ENCODE measurements around the gene MYO1D. TPM values are rescaled to one million over a fixed set of nuclear protein-coding genes. Genes with fewer than 3 reads are reported as not detected.

The MYO1D gene
- total RNA-seq, 4 donors from 2014 or later = 46.3 to 139 (median 80.0) TPM

DNA sequence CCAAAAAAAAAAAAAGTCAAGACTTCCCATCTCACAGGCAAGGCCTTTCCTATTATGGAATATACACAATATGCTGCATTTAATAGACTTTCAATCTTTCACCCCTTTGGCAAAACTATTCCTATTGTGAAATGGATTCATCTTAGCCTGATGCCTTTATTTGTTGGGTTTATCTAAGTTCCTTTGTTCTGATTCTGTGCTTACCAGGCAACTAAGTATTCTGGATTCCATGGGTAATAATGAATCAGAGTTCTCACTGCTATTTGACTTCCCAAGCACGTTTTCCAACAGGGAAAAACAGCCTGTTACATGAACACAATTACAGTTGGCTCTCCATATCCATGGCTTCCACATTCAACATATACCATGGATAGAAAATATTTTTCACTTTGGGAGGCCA is 135.5 kb downstream of the MYO1D start:
- TF ChIP-seq, protein P1, sequence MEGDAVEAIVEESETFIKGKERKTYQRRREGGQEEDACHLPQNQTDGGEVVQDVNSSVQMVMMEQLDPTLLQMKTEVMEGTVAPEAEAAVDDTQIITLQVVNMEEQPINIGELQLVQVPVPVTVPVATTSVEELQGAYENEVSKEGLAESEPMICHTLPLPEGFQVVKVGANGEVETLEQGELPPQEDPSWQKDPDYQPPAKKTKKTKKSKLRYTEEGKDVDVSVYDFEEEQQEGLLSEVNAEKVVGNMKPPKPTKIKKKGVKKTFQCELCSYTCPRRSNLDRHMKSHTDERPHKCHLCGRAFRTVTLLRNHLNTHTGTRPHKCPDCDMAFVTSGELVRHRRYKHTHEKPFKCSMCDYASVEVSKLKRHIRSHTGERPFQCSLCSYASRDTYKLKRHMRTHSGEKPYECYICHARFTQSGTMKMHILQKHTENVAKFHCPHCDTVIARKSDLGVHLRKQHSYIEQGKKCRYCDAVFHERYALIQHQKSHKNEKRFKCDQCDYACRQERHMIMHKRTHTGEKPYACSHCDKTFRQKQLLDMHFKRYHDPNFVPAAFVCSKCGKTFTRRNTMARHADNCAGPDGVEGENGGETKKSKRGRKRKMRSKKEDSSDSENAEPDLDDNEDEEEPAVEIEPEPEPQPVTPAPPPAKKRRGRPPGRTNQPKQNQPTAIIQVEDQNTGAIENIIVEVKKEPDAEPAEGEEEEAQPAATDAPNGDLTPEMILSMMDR (IDR thresholded peaks at IDR 0.05; ENCODE audit: low read depth) = no peak

DNA sequence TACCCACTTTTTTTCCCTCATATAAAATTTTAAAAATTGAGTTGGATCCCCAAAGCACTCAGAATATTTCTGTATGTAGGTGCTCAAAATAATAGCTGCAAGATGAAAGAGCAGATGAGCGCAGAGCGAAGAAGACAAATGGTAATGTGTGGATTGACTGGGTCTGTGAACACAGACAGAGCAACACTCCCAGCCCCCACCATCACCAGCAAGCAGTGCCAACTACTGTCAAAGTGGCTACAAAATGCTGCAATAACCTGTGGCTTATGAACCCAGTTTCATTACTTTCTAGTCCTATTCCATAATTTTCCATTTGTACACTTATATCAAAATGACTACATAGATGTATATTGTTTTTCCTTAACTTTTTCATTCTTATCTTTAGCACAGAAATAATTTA is 137.2 kb downstream of the MYO1D start:
- TF ChIP-seq, protein P1 (IDR thresholded peaks at IDR 0.05; ENCODE audit: low read depth) = no peak

DNA sequence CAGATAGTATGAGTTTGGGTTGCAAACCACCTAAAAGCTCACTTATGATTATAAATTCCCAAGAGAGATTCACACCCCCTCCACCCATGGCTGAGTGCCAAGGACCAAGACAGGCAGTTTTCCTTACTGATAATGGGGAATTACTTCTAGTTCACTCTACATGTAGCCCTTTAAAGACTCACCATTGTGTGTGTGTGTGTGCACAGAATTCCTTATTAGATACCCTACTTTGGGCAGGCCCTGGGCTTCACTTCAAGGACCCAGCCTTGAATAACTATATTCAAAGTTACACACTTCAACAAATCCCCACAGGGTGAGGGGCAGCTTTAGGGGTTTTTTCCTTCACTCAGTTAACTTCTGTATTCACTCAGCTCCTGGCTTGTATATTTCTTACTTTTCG is 143.5 kb downstream of the MYO1D start:
- TF ChIP-seq, protein P1 (IDR thresholded peaks at IDR 0.05; ENCODE audit: low read depth) = no peak

DNA sequence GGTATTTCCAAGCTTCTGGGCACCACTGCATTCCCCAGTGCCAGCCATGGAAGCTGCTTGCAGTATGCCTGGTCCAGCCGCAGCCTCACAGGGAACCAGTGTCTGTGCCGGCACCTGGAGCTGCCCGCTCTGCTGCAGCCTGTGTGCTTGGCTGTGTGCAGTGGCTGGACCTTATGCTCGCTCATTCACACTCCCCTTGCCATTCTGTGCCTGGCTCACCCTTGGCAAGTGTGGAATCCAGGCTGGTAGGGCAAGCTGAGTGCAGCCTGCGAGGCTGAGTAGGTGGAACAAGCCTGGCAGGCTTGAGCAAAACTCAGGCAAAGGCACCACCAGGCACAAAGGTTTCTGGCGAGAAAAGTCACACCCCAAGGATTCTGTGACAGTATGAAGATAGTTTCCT is 144.0 kb downstream of the MYO1D start:
- TF ChIP-seq, protein P1 (IDR thresholded peaks at IDR 0.05; ENCODE audit: low read depth) = no peak

DNA sequence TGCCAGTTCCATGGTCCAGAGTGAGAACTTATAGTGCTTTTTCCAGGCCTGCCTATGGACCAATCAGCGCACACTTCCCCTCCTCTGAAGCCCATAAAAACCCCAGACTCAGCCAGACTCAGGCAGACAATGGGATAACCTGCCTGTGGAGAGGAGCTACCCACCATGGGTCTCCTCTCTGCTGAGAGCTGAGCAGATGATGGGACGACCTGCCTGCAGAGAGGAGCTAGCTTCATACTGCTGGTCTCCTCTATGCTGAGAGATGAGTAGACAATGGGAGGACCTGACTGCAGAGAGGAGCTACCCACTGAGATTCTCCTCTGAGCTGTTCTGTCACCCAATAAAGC is 144.7 kb downstream of the MYO1D start:
- TF ChIP-seq, protein P1 (IDR thresholded peaks at IDR 0.05; ENCODE audit: low read depth) = no peak

DNA sequence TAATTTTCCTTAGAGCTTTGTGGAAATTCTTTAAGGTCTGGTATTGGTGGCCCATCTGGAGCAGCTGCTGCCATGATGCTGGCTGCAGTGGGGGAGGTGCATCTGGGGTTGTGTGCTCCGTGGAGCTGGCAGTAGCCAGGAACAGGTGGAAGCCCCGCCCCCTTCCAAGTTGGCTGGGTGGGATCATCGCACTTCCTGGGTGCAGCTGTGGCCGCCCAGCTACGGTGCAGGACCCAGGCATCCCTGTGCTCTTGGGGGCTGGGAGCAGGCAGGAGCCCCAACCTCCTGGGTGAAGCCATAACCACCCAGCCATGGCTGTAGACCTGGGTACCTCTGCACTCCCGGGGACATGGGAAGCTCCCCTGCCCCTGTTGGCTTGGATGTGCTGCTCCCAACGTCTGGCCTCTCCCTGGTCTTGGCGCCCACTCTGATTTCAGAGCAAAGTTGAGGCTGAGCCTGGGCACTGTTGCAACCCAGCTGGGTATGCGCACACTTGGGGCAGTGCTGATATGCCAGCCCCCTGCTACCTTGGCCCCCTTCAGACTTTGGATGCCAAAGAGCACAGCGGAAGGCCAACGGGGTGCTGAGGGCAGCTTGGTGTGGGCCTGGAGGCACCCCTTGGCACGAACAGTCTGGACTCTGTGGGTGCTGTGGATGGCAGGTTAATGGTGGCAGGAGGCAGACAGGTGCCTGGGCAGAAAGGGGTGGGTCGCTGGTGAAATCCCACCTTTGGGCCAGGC is 145.2 kb downstream of the MYO1D start:
- TF ChIP-seq, protein P1 (IDR thresholded peaks at IDR 0.05; ENCODE audit: low read depth) = no peak

DNA sequence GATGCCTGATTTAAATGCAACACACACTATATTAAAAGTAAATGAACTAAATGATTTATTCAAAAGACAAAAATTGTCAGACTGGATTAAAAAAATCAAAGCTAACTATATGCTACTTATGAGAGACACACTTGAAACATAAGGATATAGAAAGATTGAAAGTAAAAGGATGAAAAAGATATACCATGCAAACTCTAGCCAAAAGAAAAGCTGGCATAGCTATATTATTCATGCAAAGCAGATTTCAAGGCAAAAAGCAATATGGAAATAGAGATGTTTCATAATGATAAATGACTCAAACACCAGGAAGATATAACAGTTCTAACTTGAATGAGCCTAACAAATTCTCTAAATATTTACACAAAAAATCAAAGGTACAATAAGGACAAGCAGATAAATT is 149.2 kb downstream of the MYO1D start:
- TF ChIP-seq, protein P1 (IDR thresholded peaks at IDR 0.05; ENCODE audit: low read depth) = no peak
